Activated T-helper 1 cell treated with anti-CD3 and anti-CD28 coated beads, Interleukin-12 subunit alpha, Interleukin-12 subunit beta, Interleukin-2, Interleukin-4 antibody, amounts not matched to agents 30 ng/mL and 10 ng/mL and 1 ng/mL, durations not matched to agents 14 hours and 24 hours and 36 hours (primary cell): ENCODE results near the gene ZNF577. TPM values are rescaled to one million over a fixed set of nuclear protein-coding genes. Genes with fewer than 3 reads are reported as not detected.
"Not testable (repeated sequence)": the region's sequence is repeated elsewhere in the genome, so short reads cannot be mapped to it uniquely, and the experiment has no call there.

Source experiments
- DNase-seq: peaks from one replicate; pipeline ENCODE4 v3.0.0; 2021; ENCODE audit warnings: low spot score
- H3K27ac Mint-ChIP-seq: one replicate; pipeline ENCODE4 v1.8.0; 2021; ENCODE audit warnings: mild to moderate bottlenecking, mixed read lengths
- H3K27me3 Mint-ChIP-seq: one replicate; pipeline ENCODE4 v1.8.0; 2022; ENCODE audit warnings: mild to moderate bottlenecking, moderate library complexity, mixed read lengths; ENCODE audit not compliant: insufficient read depth
- H3K36me3 Mint-ChIP-seq: one replicate; pipeline ENCODE4 v1.8.0; 2021; ENCODE audit warnings: low read depth, mixed read lengths
- H3K4me1 Mint-ChIP-seq: one replicate; pipeline ENCODE4 v1.8.0; 2021; ENCODE audit warnings: low read depth, mixed read lengths
- H3K4me3 Mint-ChIP-seq: one replicate; pipeline ENCODE4 v1.8.0; 2021; ENCODE audit warnings: mild to moderate bottlenecking, moderate library complexity, mixed read lengths
- H3K9me3 Mint-ChIP-seq: one replicate; pipeline ENCODE4 v1.8.0; 2021; ENCODE audit warnings: mixed read lengths
- intact Hi-C: fragments of 100-400 bp; cut with micrococcal nuclease; formaldehyde crosslinking; loops from one replicate; pipeline ENCODE4 v1.15.1; 2024
- total RNA-seq: library from RNA; stranded (reverse); gene quantifications from 2 replicates; pipeline ENCODE4 v1.2.3, GENCODE V29; 2022

Gene ZNF577
- total RNA-seq = 4.4 and 6.3 TPM in 2 replicates

GRCh38 chr19:51887522-51888498 is at the start of gene ZNF577:
Gene ZNF577, minus strand, starts transcription at chr19:51887951. Its CDS starts 7,569 bp downstream, at chr19:51880382.
- H3K9me3 Mint-ChIP-seq = peaks cover 80% of the 10 kb centered on the region
- DNase-seq = no peak
- intact Hi-C loops = no loop called here
- no peak within 1 kb of the TSS for H3K27ac Mint-ChIP-seq
- H3K4me3 Mint-ChIP-seq = peak within 1 kb of the TSS; percentile 42
- no peaks in the 10 kb centered on the region for H3K27me3 Mint-ChIP-seq
- H3K4me1 Mint-ChIP-seq = no peaks in the 10 kb centered on the region
- peaks cover 57% of the 10 kb centered on the region for H3K36me3 Mint-ChIP-seq

- no peak overlapping the region for H3K27ac Mint-ChIP-seq
- peaks cover 51% of the 10 kb centered on the region for H3K9me3 Mint-ChIP-seq
- peaks cover 16% of the 10 kb centered on the region for H3K4me1 Mint-ChIP-seq
- H3K36me3 Mint-ChIP-seq = peaks cover 72% of the 10 kb centered on the region
- no peak overlapping the region for H3K4me3 Mint-ChIP-seq
- no peaks in the 10 kb centered on the region for H3K27me3 Mint-ChIP-seq
- DNase-seq = no peak
- intact Hi-C loops = no loop called here
Observed at GRCh38 chr19:51931921-51932320, 44.2 kb upstream of the ZNF577 start.

- Mint-ChIP-seq H3K27ac (peak overlapping the region; percentile 94), H3K27me3 (no peaks in the 10 kb centered on the region), H3K4me3 (peak overlapping the region; percentile 99), H3K9me3 (peaks cover 71% of the 10 kb centered on the region), H3K36me3 (peaks cover 48% of the 10 kb centered on the region), H3K4me1 (peaks cover 23% of the 10 kb centered on the region)
- intact Hi-C loops = loop anchor here (1.0 to 10.0 kb wide), 9 partner anchors 24 to 762 kb away; partner anchors contain the start of genes PPP2R1A, ZNF350, ZNF432 and ZNF614
- no peak for DNase-seq
Observed at GRCh38 chr19:51927859-51928258, 40.1 kb upstream of the ZNF577 start.

- peak; percentile 73 for DNase-seq
- peaks cover 47% of the 10 kb centered on the region for H3K36me3 Mint-ChIP-seq
- intact Hi-C loops = loop anchor here (1.0 to 10.0 kb wide), 9 partner anchors 23 to 763 kb away; partner anchors contain the start of genes PPP2R1A, ZNF350, ZNF432 and ZNF614
- peaks cover 23% of the 10 kb centered on the region for H3K4me1 Mint-ChIP-seq
- H3K27me3 Mint-ChIP-seq = no peaks in the 10 kb centered on the region
- H3K27ac Mint-ChIP-seq = peak within 1 kb of the TSS; percentile 94
- H3K9me3 Mint-ChIP-seq = peaks cover 77% of the 10 kb centered on the region
- peak within 1 kb of the TSS; percentile 99 for H3K4me3 Mint-ChIP-seq
Observed at GRCh38 chr19:51926784-51927741, 39.3 kb upstream of the ZNF577 start, which contains the start of gene ZNF613. Gene ZNF613, plus strand, starts transcription at chr19:51927472. Its CDS starts 8,749 bp downstream, at chr19:51936221.

- H3K9me3 Mint-ChIP-seq = peaks cover 77% of the 10 kb centered on the region
- peaks cover 23% of the 10 kb centered on the region for H3K4me1 Mint-ChIP-seq
- peaks cover 42% of the 10 kb centered on the region for H3K36me3 Mint-ChIP-seq
- H3K27ac Mint-ChIP-seq = peak overlapping the region; percentile 94
- H3K27me3 Mint-ChIP-seq = no peaks in the 10 kb centered on the region
- intact Hi-C loops = loop anchor here (2.0 to 10.0 kb wide), 2 partner anchors 122 to 308 kb away; partner anchors contain the start of gene ZNF432
- DNase-seq = no peak
- peak overlapping the region; percentile 99 for H3K4me3 Mint-ChIP-seq
Observed at GRCh38 chr19:51926426-51926783, 38.7 kb upstream of the ZNF577 start.

GRCh38 chr19:51921949-51922348 is 34.2 kb upstream of the ZNF577 start:
- H3K36me3 Mint-ChIP-seq = peaks cover 9% of the 10 kb centered on the region
- no peak overlapping the region for H3K4me3 Mint-ChIP-seq
- H3K27ac Mint-ChIP-seq = no peak overlapping the region
- DNase-seq = no peak
- no peaks in the 10 kb centered on the region for H3K27me3 Mint-ChIP-seq
- peaks cover 83% of the 10 kb centered on the region for H3K9me3 Mint-ChIP-seq
- peaks cover 7% of the 10 kb centered on the region for H3K4me1 Mint-ChIP-seq
- intact Hi-C loops = loop anchor here (10.0 kb wide), 1 partner anchor 313 kb away; no protein-coding TSS in a partner anchor

- Mint-ChIP-seq H3K4me3 (no peak overlapping the region), H3K27me3 (no peaks in the 10 kb centered on the region), H3K4me1 (no peaks in the 10 kb centered on the region), H3K27ac (no peak overlapping the region), H3K36me3 (no peaks in the 10 kb centered on the region), H3K9me3 (peaks cover 80% of the 10 kb centered on the region)
- intact Hi-C loops = loop anchor here (10.0 kb wide), 1 partner anchor 315 kb away; no protein-coding TSS in a partner anchor
- DNase-seq = no peak
Observed at GRCh38 chr19:51919606-51920005, 31.9 kb upstream of the ZNF577 start.

GRCh38 chr19:51916167-51916566 is 28.4 kb upstream of the ZNF577 start:
- Mint-ChIP-seq H3K36me3 (no peaks in the 10 kb centered on the region), H3K9me3 (peaks cover 67% of the 10 kb centered on the region)
- intact Hi-C loops = no loop called here

GRCh38 chr19:51915324-51915867 is 27.6 kb upstream of the ZNF577 start:
- Mint-ChIP-seq H3K9me3 (peaks cover 63% of the 10 kb centered on the region), H3K4me3 (no peak overlapping the region), H3K27ac (no peak overlapping the region), H3K27me3 (no peaks in the 10 kb centered on the region), H3K4me1 (no peaks in the 10 kb centered on the region), H3K36me3 (no peaks in the 10 kb centered on the region)
- no peak for DNase-seq
- intact Hi-C loops = no loop called here

More at GRCh38 chr19:51916167-51916566, 28.4 kb upstream of the ZNF577 start:
- H3K27me3 Mint-ChIP-seq = no peaks in the 10 kb centered on the region
- H3K4me1 Mint-ChIP-seq = no peaks in the 10 kb centered on the region
- no peak overlapping the region for H3K4me3 Mint-ChIP-seq
- no peak for DNase-seq
- no peak overlapping the region for H3K27ac Mint-ChIP-seq

GRCh38 chr19:51907981-51908380 is 20.2 kb upstream of the ZNF577 start:
- H3K27me3 Mint-ChIP-seq, DNase-seq, intact Hi-C loops, H3K4me3 Mint-ChIP-seq, H3K27ac Mint-ChIP-seq: not testable (repeated sequence)
- peaks cover 17% of the 10 kb centered on the region for H3K4me1 Mint-ChIP-seq
- peaks cover 18% of the 10 kb centered on the region for H3K36me3 Mint-ChIP-seq
- H3K9me3 Mint-ChIP-seq = peaks cover 50% of the 10 kb centered on the region

GRCh38 chr19:51906108-51906507 is 18.4 kb upstream of the ZNF577 start:
- H3K27me3 Mint-ChIP-seq, H3K27ac Mint-ChIP-seq, DNase-seq, intact Hi-C loops, H3K4me3 Mint-ChIP-seq: not testable (repeated sequence)
- Mint-ChIP-seq H3K4me1 (peaks cover 21% of the 10 kb centered on the region), H3K36me3 (peaks cover 27% of the 10 kb centered on the region), H3K9me3 (peaks cover 54% of the 10 kb centered on the region)

- Mint-ChIP-seq H3K9me3 (peaks cover 56% of the 10 kb centered on the region), H3K4me1 (peaks cover 21% of the 10 kb centered on the region), H3K36me3 (peaks cover 31% of the 10 kb centered on the region)
- H3K27me3 Mint-ChIP-seq, H3K27ac Mint-ChIP-seq, H3K4me3 Mint-ChIP-seq, DNase-seq: not testable (repeated sequence)
- intact Hi-C loops = loop anchor here (1.0 kb wide), 2 partner anchors 123 to 144 kb away; partner anchors contain the start of gene ZNF614
Observed at GRCh38 chr19:51905639-51906038, 17.9 kb upstream of the ZNF577 start.
